HCT116 (cell line): Measurements from ENCODE around the gene AARSD1.

ENCODE experiments used
- EGR1 ChIP-seq: IDR thresholded peaks from 2 replicates; pipeline ENCODE4 v1.6.1; 2012; ENCODE audit warnings: low read depth
- EZH2 ChIP-seq: fragments of 200-600 bp; sonication (generic); IDR thresholded peaks from 2 replicates; pipeline ENCODE4 v1.6.1; 2017; ENCODE audit warnings: antibody characterized with exemption, mixed run types
- POLR2A ChIP-seq: IDR thresholded peaks from 2 replicates; pipeline ENCODE4 v1.7.0; 2011; ENCODE audit warnings: borderline replicate concordance; ENCODE audit not compliant: insufficient read depth, insufficient read length; ENCODE audit errors: extremely low read depth
- YY1 ChIP-seq: IDR thresholded peaks from 2 replicates; pipeline ENCODE4 v1.6.1; 2011; ENCODE audit warnings: low read length, low read depth, moderate library complexity, mild to moderate bottlenecking; ENCODE audit not compliant: insufficient replicate concordance; ENCODE audit errors: extremely low read depth
- ZFX ChIP-seq: fragments of 450-650 bp; IDR thresholded peaks from 2 replicates; pipeline ENCODE4 v1.6.1; 2017
- TF ChIP-seq, protein P1 (sequence below), 3 experiments: fragments of 200-600 bp in 1 of 3; sonication (generic) in 1 of 3; IDR thresholded peaks in 2 of 3; conservative IDR thresholded peaks in 1 of 3; 2 replicates each; pipeline ENCODE4 v1.5.1; 2012 to 2017; ENCODE audit warnings: low read depth in 2 of 3, low read length in 2 of 3, antibody characterized with exemption in 1 of 3, borderline replicate concordance in 1 of 3, control low read depth in 1 of 3, mild to moderate bottlenecking in 1 of 3, mixed read lengths in 1 of 3, mixed run types in 1 of 3, moderate library complexity in 1 of 3; ENCODE audit not compliant: insufficient read depth in 1 of 3

DNA sequence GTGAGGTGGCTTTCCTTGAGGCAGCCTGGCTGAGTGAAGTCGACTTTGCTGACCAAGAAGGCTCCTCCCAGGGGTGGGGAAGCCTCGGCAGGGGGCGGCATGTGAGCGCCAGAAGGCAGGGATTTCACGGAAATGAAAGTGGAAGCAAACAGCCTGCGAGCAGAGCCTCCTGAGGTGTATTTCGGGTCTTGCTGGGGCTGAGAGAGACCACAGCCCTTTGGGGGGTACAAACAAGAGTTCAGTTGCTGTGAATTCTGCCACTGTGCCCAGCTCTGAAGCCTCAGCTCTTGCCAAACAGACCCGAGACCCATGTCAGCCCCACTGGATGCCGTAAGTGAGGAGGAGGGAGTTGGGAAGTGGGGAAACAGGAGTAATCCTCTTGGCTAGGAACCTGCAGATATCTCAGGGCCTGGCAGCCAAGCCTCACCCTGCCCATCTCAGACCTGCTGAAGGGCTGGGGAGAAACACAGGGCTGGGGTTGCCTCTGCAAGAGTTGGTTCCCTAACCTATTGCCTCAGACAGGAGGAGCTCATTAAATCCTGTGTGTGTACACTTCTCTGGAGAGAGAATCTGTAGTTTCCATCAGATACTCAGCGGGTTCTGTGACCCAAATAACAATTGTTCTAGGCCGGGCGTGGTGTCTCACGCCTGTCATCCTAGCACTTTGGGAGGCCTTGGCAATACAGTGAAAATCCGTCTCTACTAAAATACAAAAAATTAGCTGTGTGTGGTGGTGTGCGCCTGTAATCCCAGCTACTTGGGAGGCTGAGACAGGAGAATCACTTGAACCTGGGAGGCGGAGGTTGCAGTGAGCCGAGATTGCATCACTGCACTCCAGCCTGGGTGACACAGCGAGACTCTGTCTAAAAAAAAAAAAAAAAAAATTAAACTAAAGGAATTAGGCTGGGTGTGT lies 42.6 kb upstream of the AARSD1 start, which contains the start of gene IFI35:
- no peak for TF ChIP-seq EZH2
- no peak for TF ChIP-seq EGR1
- TF ChIP-seq YY1, result no peak
- no peak for TF ChIP-seq ZFX
- TF ChIP-seq, protein P1, sequence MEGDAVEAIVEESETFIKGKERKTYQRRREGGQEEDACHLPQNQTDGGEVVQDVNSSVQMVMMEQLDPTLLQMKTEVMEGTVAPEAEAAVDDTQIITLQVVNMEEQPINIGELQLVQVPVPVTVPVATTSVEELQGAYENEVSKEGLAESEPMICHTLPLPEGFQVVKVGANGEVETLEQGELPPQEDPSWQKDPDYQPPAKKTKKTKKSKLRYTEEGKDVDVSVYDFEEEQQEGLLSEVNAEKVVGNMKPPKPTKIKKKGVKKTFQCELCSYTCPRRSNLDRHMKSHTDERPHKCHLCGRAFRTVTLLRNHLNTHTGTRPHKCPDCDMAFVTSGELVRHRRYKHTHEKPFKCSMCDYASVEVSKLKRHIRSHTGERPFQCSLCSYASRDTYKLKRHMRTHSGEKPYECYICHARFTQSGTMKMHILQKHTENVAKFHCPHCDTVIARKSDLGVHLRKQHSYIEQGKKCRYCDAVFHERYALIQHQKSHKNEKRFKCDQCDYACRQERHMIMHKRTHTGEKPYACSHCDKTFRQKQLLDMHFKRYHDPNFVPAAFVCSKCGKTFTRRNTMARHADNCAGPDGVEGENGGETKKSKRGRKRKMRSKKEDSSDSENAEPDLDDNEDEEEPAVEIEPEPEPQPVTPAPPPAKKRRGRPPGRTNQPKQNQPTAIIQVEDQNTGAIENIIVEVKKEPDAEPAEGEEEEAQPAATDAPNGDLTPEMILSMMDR (IDR thresholded peaks at IDR 0.05 in 2 of 3, conservative IDR thresholded peaks at IDR 0.05 in 1 of 3; ENCODE audit: borderline replicate concordance in 1 of 3, insufficient read depth in 1 of 3, low read depth in 2 of 3, low read length in 2 of 3), result peak in 2 of 3 experiments; percentile 3 to 28; a peak in 2 of 6 replicates
- no peak for TF ChIP-seq POLR2A
